ENCODE measurements around the gene DDX1.

DNA sequence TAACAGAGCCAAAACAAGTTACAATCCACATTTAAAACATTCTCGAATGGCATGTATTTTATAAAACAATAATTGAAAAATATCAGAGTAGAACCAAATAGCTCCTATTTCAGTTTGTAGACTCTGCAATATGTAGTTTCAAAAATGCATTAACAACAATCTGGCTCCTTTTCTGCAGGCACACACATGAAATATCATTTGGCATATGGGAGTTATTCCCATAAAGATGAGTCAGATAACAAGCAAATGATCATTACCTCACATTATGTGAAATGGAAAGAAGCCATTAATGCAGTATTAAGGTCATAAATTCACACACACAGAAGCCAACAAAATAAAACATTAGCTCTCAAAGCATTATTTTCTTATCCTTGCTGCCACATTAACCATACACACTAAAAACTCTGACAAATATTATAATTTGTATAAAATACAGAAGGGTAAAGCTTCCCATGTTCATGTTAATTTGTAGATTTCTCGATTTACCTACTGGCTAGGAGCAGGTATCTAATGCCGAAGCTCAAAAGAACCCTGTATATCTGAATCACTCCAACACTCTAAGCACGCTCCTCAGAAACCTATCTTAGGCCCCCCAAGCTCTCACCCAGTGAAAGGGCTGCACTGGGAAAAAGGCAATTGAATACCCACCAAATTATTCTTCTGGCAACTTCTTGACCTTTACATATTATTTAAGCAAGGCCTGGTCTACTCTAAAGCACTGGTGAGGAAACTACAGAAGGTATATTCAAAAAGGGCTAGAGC, 44.4 kb upstream of the DDX1 start:
- TF ChIP-seq, protein P1, sequence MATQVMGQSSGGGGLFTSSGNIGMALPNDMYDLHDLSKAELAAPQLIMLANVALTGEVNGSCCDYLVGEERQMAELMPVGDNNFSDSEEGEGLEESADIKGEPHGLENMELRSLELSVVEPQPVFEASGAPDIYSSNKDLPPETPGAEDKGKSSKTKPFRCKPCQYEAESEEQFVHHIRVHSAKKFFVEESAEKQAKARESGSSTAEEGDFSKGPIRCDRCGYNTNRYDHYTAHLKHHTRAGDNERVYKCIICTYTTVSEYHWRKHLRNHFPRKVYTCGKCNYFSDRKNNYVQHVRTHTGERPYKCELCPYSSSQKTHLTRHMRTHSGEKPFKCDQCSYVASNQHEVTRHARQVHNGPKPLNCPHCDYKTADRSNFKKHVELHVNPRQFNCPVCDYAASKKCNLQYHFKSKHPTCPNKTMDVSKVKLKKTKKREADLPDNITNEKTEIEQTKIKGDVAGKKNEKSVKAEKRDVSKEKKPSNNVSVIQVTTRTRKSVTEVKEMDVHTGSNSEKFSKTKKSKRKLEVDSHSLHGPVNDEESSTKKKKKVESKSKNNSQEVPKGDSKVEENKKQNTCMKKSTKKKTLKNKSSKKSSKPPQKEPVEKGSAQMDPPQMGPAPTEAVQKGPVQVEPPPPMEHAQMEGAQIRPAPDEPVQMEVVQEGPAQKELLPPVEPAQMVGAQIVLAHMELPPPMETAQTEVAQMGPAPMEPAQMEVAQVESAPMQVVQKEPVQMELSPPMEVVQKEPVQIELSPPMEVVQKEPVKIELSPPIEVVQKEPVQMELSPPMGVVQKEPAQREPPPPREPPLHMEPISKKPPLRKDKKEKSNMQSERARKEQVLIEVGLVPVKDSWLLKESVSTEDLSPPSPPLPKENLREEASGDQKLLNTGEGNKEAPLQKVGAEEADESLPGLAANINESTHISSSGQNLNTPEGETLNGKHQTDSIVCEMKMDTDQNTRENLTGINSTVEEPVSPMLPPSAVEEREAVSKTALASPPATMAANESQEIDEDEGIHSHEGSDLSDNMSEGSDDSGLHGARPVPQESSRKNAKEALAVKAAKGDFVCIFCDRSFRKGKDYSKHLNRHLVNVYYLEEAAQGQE (IDR thresholded peaks at IDR 0.05; ENCODE audit: insufficient read depth in 1 of 2, low read depth in 2 of 2, low read length in 2 of 2), result no peak
- TF ChIP-seq TAF1 (IDR thresholded peaks at IDR 0.05; ENCODE audit: borderline replicate concordance, insufficient read depth, low read length) (no peak), POLR2AphosphoS5 (IDR thresholded peaks at IDR 0.05; ENCODE audit: low read depth, low read length) (no peak)

All from PFSK-1 (cell line).